AML-193 (cell line): ENCODE measurements around the gene AK9.
"Not testable (repeated sequence)": the region's sequence is repeated elsewhere in the genome, so short reads cannot be mapped to it uniquely, and the experiment has no call there.

ENCODE experiments used
- DNase-seq, 2 experiments: peaks; one replicate each; lab custom pipeline; 2025; lab: John Stamatoyannopoulos, UW

The AK9 gene

DNA sequence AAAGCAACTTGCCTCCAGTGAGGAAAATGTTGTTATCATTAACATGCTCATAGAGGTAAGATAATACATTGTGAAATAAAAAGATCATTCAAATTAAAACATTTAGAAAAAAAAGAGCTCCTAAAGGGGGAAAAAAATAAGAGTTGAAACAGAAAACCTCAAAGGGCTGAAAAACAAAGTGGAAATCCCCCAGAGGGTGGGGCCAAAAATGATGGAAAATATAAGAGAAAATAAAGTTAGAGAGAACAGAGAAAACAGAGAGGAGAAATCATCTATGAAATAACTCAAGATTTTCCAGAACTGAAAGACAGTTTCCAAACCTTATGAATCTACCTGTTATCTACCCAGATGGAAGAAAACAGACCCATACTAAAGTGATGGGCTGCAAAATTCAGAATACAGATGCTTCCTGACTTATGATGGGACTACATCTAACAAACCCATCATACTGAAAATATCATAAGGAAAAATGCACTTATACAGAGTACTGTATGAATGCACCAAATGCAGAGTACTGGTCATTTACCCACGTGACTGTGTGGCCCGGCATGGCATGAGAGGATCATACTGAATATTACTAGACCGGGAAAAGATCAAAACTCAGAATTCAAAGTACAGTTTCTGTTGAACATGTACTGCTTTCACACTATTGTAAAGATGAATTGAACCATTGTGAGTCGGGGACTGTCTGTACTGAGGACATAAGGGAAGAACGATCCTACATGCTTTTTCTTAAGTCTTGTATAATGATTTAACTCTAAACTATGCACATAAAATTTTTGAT lies 212.0 kb downstream of the AK9 start:
- no peak for DNase-seq

- DNase-seq = no peak
These were observed 212.7 kb downstream of the AK9 start for GRCh38 chr6:109478222-109478805.

GRCh38 chr6:109477725-109478124 lies 213.3 kb downstream of the AK9 start:
- DNase-seq = no peak

DNA sequence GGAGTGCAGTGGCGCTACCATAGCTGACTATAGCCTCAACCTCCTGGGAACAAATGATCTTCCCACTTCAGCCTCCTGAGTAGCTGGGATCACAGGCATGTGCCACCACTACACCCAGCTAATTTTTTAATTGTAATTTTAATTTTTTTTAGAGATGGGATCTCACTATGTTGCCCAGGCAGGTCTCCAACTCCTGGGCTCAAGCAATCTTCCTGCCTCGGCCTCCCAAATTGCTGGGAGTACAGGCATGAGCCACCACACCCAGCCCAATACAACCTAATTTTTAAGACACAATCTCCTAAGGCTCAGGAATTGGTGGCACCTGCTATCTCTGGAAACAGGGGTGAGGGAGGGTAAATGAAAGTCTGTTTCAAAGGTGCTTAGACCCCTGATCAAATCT lies 213.8 kb downstream of the AK9 start:
- DNase-seq = no peak

DNA sequence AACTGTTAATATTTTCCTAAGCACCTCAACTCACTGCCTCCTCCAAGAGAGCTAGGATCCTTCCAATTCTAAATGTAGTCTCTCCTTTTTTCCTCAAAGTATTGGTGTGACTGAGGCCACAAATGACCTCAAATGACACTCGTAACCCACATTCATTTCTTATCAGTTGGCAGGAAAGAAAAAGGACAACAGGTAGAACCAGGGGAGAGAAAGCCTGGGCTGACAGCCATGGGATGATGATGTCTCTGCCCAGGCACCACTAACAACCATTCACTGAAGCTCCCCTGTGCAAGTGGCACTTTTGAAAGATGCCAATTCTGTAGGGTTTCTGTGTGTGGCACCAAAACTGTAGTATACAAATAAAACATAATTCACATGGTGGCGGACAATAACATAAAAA lies 215.4 kb downstream of the AK9 start:
- no peak for DNase-seq

- DNase-seq = no peak
These were observed 216.0 kb downstream of the AK9 start for GRCh38 chr6:109474995-109475394.

- DNase-seq = no peak
These were observed 217.9 kb downstream of the AK9 start for GRCh38 chr6:109473120-109473519.

GRCh38 chr6:109472132-109472995 lies 218.6 kb downstream of the AK9 start:
- no peak for DNase-seq

DNA sequence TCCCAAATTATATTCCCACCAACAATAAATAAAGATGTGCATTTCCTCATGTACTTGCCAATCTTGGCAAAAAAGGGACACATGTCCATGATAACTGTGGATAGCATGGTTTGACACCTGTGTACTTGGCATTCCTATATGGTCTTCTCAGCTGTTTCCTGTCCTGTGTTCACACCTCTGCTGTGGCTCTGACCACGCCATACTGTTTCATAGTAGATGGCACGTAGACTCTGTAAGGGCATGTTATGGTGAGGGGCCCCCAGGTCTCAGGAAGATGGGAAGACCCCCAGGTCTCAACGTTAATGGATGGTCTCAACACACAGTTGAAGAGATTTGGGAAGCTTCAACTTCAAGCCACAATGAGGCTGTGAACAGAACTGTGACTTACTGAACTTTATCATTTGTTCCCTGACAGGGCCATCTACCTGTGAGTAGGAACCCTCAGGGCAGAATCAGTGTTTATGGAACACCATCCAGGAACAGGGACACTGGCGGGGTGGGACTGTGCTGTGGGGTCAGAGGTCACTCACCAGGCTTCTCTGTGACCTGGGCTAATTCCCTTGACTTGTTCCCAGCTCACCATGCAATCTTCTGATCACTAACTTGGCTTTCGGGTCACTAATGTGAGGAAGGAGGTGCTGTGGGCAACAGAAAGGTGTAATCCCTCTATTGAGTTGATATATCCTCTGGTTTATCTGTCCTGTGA lies 219.7 kb downstream of the AK9 start:
- DNase-seq = no peak

DNA sequence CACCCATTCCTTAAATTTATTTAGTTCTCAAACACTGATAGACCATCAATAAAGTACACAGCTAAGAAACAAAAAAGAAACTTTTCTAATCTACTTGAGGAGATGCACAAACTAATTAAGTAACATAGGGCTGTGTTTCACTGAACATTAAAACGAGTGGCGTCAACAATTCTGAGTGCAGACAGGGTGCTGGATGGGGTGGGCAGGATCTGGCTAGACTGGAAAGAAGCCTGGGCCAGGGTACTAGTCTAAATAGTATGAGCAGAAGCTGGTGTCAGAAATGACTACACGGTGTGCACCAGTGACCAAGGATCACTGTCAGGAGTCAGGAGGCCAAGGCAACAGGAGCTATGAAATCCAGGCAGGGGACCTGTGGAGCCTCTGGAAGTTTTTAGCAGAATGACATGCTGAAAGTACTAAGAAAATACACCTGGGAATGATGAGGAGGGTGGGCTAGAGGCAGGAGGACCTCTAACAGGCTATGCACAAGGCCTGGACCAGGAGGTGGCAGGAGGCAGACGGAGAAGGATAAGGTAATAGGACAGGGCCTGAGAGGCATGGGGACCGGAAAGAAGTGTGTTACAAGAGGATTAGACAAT lies 221.3 kb downstream of the AK9 start:
- DNase-seq = no peak

GRCh38 chr6:109467696-109468095 lies 223.3 kb downstream of the AK9 start:
- no peak for DNase-seq

DNA sequence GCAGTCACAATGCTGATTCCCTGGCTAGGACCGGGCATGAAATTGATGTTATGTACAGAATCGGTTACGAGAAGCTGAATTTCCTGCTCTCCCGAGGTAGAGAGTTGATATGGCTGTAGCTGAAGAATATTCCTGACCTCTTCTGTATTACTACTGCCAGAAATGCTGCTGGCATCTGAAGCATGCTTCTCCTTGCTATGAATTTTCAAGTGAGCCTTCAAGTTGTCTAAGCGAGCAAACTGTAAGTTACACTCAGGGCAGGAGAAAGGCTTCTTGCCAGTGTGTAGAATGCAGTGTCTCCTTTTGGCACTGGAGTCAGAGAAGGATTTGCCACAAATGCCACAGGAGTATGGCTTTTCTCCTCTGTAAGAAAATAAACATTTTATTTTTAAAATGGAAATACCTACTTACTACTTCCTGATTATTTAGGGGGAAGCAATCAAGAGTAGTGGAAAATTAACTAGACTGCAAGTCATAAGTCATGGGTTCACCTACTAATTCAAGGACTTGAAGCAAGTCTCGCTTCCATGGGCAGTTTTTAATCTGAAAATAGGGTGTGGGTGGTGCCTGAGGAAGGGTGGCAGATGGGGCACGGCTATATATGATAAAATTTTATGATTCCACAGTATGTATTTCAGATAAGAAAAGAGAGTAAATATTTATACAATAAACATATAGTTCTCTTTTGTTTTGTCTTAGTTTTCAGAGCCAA lies 224.6 kb downstream of the AK9 start:
- DNase-seq = no peak

- DNase-seq = no peak
These were observed 225.2 kb downstream of the AK9 start for GRCh38 chr6:109465772-109466171.

- no peak for DNase-seq
These were observed 229.1 kb downstream of the AK9 start for GRCh38 chr6:109461733-109462526.

DNA sequence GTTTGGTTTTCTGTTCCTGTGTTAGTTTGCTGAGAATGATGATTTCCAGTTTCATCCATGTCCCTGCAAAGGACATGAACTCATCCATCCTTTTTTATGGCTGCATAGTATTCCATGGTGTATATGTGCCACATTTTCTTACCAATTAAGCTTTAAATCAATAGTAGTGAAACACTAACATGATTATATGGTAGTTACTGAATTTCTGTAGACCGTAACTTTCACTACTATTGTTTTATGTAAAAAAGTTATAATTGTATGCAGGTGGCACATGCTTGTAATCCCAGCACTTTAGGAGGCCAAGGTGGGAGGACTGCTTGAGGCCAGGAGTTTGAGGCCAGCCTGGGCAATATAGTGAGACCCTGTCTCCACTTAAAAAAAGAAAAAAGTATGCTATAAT lies 229.8 kb downstream of the AK9 start:
- DNase-seq = not testable (repeated sequence)

GRCh38 chr6:109460161-109460829 lies 230.7 kb downstream of the AK9 start:
- DNase-seq = no peak

DNA sequence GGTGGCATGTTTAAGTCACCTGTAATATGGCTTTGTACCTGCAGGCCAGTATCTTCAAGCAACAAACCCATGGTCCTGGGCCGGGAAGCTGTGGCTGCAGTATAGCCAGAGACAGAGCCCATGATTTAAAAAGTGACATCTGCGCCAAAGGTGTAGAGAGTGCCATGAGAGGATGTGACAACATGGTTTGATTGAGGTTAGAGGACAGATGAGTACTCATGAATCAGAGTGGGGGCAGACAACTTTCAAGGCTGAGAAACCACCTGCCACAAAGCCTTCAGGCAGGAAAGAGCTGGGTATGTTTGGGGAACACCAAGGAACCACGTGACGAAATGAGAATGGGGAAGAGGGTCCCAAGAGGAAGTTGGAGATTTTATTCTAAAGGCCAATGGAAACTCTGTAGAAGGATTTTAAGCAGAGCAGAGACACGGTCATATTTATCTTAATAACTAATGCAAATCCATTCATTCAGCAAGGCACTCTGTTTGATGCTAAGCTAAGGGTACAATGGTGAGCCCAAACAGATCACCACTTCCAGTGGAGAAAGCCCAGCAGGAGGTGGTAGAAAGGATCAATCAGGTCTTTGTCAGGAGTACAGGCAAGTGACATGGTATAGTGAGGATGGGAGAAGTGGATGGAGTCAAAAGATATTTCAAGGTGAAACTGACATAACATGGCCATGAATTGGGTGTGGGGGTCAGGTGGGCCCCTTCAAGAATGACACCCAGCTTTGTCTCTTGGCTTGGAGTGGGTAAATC lies 232.0 kb downstream of the AK9 start:
- DNase-seq = peak; percentile 31 to 60

- no peak for DNase-seq
These were observed 233.4 kb downstream of the AK9 start for GRCh38 chr6:109457562-109457996.
